Type B pancreatic cell (in vitro differentiated cells): ENCODE results near the gene C1QC. TPM values are rescaled to one million over a fixed set of nuclear protein-coding genes. Genes with fewer than 3 reads are reported as not detected.

Experiments used
- DNase-seq: peaks from one replicate; pipeline ENCODE4 v3.0.0; 2021; ENCODE audit warnings: mixed read lengths; ENCODE audit not compliant: unreplicated experiment; ENCODE audit errors: extremely low spot score
- H3K27ac Mint-ChIP-seq: 2 replicates; pipeline ENCODE4 v1.8.0; 2021; ENCODE audit warnings: mild to moderate bottlenecking, mixed read lengths
- H3K27me3 Mint-ChIP-seq: 2 replicates; pipeline ENCODE4 v1.8.0; 2021; ENCODE audit warnings: mixed read lengths
- H3K36me3 Mint-ChIP-seq: 2 replicates; pipeline ENCODE4 v1.8.0; 2021; ENCODE audit warnings: mixed read lengths
- H3K4me1 Mint-ChIP-seq: one replicate; pipeline ENCODE4 v1.8.0; 2021; ENCODE audit warnings: mixed read lengths; ENCODE audit not compliant: unreplicated experiment
- H3K4me3 Mint-ChIP-seq: 2 replicates; pipeline ENCODE4 v1.8.0; 2021; ENCODE audit warnings: mild to moderate bottlenecking, mixed read lengths
- H3K9me3 Mint-ChIP-seq: 2 replicates; pipeline ENCODE4 v1.8.0; 2021; ENCODE audit warnings: mixed read lengths
- CTCF ChIP-seq: fragments of 200-600 bp; sonication (generic); conservative IDR thresholded peaks from 2 replicates; pipeline ENCODE4 v1.5.0; 2021; ENCODE audit warnings: antibody characterized with exemption, mild to moderate bottlenecking
- total RNA-seq: library from RNA; stranded (reverse); gene quantifications from 2 replicates; pipeline ENCODE4 v1.2.1, GENCODE V29; 2021; ENCODE audit warnings: low replicate concordance

Gene C1QC
- total RNA-seq, 1 donor from 2014 or later: not detected

- peaks cover 88% of the 10 kb centered on the region for H3K27me3 Mint-ChIP-seq
Observed at GRCh38 chr1:22607154-22607553, 36.3 kb upstream of the C1QC start.

GRCh38 chr1:22608361-22608760 lies 35.1 kb upstream of the C1QC start:
- peaks cover 83% of the 10 kb centered on the region for H3K27me3 Mint-ChIP-seq
- no peak for TF ChIP-seq CTCF
- H3K27ac Mint-ChIP-seq: no peak overlapping the region
- no peaks in the 10 kb centered on the region for H3K4me1 Mint-ChIP-seq
- no peak overlapping the region for H3K4me3 Mint-ChIP-seq
- no peaks in the 10 kb centered on the region for H3K9me3 Mint-ChIP-seq
- no peaks in the 10 kb centered on the region for H3K36me3 Mint-ChIP-seq
- DNase-seq: no peak

More at GRCh38 chr1:22607154-22607553, 36.3 kb upstream of the C1QC start:
- no peaks in the 10 kb centered on the region for H3K9me3 Mint-ChIP-seq
- no peak overlapping the region for H3K4me3 Mint-ChIP-seq
- no peak overlapping the region for H3K27ac Mint-ChIP-seq
- no peak for TF ChIP-seq CTCF
- no peaks in the 10 kb centered on the region for H3K36me3 Mint-ChIP-seq
- DNase-seq: no peak
- no peaks in the 10 kb centered on the region for H3K4me1 Mint-ChIP-seq

GRCh38 chr1:22609291-22609690 lies 34.1 kb upstream of the C1QC start:
- Mint-ChIP-seq H3K9me3 (no peaks in the 10 kb centered on the region), H3K27me3 (peaks cover 77% of the 10 kb centered on the region), H3K4me3 (no peak overlapping the region), H3K4me1 (no peaks in the 10 kb centered on the region), H3K27ac (no peak overlapping the region), H3K36me3 (no peaks in the 10 kb centered on the region)
- TF ChIP-seq CTCF: no peak
- no peak for DNase-seq

- DNase-seq: no peak
- Mint-ChIP-seq H3K27me3 (peaks cover 77% of the 10 kb centered on the region), H3K9me3 (no peaks in the 10 kb centered on the region), H3K4me1 (no peaks in the 10 kb centered on the region), H3K4me3 (no peak overlapping the region), H3K27ac (no peak overlapping the region), H3K36me3 (no peaks in the 10 kb centered on the region)
- TF ChIP-seq CTCF: no peak
Observed at GRCh38 chr1:22611530-22611947, 31.9 kb upstream of the C1QC start.

- H3K27me3 Mint-ChIP-seq: peaks cover 75% of the 10 kb centered on the region
Observed at GRCh38 chr1:22612671-22613571, 30.5 kb upstream of the C1QC start.

More at GRCh38 chr1:22612671-22613571, 30.5 kb upstream of the C1QC start:
- Mint-ChIP-seq H3K36me3 (no peaks in the 10 kb centered on the region), H3K4me3 (no peak overlapping the region), H3K4me1 (no peaks in the 10 kb centered on the region), H3K27ac (no peak overlapping the region), H3K9me3 (no peaks in the 10 kb centered on the region)
- DNase-seq: no peak
- TF ChIP-seq CTCF: no peak
